NT2/D1 (cell line): ENCODE measurements around the gene FLNB.
A peak's percentile ranks its signal among the peaks of the same experiment; 100 is the strongest.

ENCODE experiments used
- DNase-seq: peaks from one replicate; pipeline ENCODE4 v3.0.0-alpha.2; 2011; ENCODE audit warnings: low read depth, low spot score
- H3K27me3 ChIP-seq: 2 replicates; pipeline ENCODE4 v1.6.0; 2011; ENCODE audit warnings: mild to moderate bottlenecking; ENCODE audit not compliant: insufficient read length, insufficient read depth
- H3K36me3 ChIP-seq: 2 replicates; pipeline ENCODE4 v1.6.1; 2011; ENCODE audit warnings: mild to moderate bottlenecking, low read length, mixed read lengths; ENCODE audit not compliant: insufficient read depth, insufficient read length
- H3K4me1 ChIP-seq: 2 replicates; pipeline ENCODE4 v1.5.1; 2011; ENCODE audit not compliant: insufficient read depth, insufficient read length
- H3K4me3 ChIP-seq: 2 replicates; pipeline ENCODE4 v1.5.1; 2011; ENCODE audit warnings: low read depth; ENCODE audit not compliant: insufficient read length
- H3K9ac ChIP-seq: 2 replicates; pipeline ENCODE4 v1.6.0; 2011; ENCODE audit warnings: low read depth; ENCODE audit not compliant: insufficient read length
- H3K9me3 ChIP-seq: 2 replicates; pipeline ENCODE4 v1.5.1; 2011; ENCODE audit warnings: mild to moderate bottlenecking, low read length; ENCODE audit not compliant: insufficient read depth
- SUZ12 ChIP-seq: IDR thresholded peaks from 2 replicates; pipeline ENCODE4 v1.6.1; 2011; ENCODE audit not compliant: insufficient read length, insufficient read depth; ENCODE audit errors: extremely low read depth
- YY1 ChIP-seq: IDR thresholded peaks from 2 replicates; pipeline ENCODE4 v1.6.1; 2011; ENCODE audit not compliant: insufficient read length, insufficient read depth
- ZNF274 ChIP-seq: IDR thresholded peaks from 2 replicates; pipeline ENCODE4 v1.6.1; 2011; ENCODE audit warnings: mild to moderate bottlenecking, low read depth, low read length

Gene FLNB

DNA sequence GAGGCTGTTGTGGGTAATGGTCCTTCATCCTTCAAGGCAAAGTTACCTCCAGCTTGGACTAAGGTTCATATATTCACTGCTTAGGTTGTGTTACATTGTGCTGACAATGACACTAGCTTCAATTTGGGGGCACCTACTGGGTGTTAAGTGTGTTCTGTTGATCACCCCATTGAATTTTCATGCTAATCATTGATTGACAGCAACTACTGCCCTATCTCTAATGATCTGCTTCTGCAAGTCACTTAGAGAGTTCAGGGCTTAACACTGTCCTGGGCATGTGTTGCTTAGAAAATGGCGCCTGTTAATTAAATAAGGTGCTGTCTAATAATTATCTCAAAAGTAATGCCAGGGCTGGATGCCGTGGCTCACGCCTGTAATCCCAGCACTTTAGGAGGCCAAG is 3.4 kb downstream of the FLNB start:
- TF ChIP-seq SUZ12 (no peak), ZNF274 (no peak), YY1 (no peak)
- H3K9me3 ChIP-seq: no peaks in the 10 kb centered on the region
- H3K9ac ChIP-seq: no peak overlapping the region
- no peaks in the 10 kb centered on the region for H3K27me3 ChIP-seq
- H3K4me3 ChIP-seq: no peak overlapping the region
- peaks cover 37% of the 10 kb centered on the region for H3K36me3 ChIP-seq
- H3K4me1 ChIP-seq: peaks cover 10% of the 10 kb centered on the region
- DNase-seq: no peak

DNA sequence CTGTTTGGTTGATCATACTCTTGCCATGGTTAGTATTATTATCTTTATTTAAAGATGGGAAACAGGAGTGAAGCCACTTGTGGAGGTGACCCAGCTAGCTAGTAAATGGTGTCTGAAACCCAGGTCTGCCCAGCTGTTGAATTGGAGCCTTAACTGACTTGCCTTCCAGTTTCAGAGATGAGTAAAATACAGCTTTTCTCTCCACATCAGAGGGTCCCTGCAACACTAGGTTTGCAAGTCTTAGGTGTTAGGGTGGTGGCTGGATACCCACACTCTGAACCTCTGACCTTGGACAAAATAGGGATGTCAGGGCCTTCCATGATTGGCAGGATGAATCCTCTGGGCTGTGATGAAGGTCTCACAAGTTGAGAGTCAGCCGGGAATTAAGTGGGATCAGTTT is 4.1 kb downstream of the FLNB start:
- peaks cover 10% of the 10 kb centered on the region for H3K4me1 ChIP-seq
- peaks cover 37% of the 10 kb centered on the region for H3K36me3 ChIP-seq
- no peaks in the 10 kb centered on the region for H3K27me3 ChIP-seq
- no peaks in the 10 kb centered on the region for H3K9me3 ChIP-seq
- H3K9ac ChIP-seq: no peak overlapping the region
- no peak overlapping the region for H3K4me3 ChIP-seq
- no peak for DNase-seq
- TF ChIP-seq YY1: no peak
- TF ChIP-seq ZNF274: no peak
- no peak for TF ChIP-seq SUZ12

DNA sequence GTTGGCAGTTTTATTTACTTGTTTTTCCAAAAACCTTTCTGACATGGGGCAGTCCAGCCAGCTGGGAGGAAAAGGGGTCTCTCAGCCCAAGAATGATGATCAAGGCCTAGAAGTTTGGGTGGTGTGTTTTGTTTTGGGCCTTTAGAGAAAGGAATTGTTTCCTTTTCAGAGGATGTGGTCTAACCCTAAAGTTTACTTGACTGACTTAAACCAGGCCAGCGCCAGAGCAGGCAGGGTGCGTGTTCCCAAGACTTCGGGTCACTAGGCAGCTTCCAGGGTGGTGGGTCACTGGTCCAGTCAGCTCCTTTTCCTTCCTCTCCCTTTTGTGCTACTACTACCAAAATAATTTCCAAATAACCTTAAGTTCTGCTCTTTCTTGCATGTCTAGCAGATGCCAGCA is 4.9 kb downstream of the FLNB start:
- H3K27me3 ChIP-seq: no peaks in the 10 kb centered on the region
- peaks cover 10% of the 10 kb centered on the region for H3K4me1 ChIP-seq
- no peak overlapping the region for H3K9ac ChIP-seq
- no peak for TF ChIP-seq YY1
- TF ChIP-seq SUZ12: no peak
- TF ChIP-seq ZNF274: no peak
- DNase-seq: no peak
- peaks cover 37% of the 10 kb centered on the region for H3K36me3 ChIP-seq
- no peaks in the 10 kb centered on the region for H3K9me3 ChIP-seq
- no peak overlapping the region for H3K4me3 ChIP-seq

DNA sequence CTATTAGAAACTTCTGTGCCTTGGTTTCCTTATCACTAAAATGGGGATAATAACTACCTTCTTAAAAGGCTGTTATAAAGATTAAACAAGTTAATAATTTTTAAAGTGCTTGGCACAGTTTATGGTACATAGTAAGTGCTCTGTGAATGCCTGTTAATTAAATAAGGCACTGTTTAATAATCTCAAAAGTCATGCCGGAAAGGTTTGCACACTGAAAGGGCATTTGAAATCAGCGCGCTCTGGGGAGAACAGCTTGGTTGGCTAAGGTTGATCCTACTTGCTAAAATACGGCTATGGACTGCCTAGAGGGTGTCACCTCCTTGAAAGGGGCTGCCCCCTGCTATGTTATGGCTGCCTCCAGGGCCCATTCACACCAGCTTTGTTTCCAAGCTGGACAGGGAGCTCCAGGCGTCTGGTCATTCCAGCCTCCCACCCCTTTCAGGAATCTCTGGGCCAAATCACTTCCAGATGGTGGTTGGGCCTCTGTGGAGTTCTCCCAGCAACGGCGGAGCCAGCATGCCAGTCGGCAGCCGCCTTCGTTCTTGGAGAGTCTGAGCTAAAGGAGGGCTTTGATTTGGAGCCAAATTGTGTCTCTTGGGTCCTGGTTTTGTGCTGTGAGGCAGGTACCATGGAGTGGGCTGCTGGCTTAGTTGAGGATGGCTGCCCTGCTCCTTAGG is 5.9 kb downstream of the FLNB start:
- H3K27me3 ChIP-seq: no peaks in the 10 kb centered on the region
- peaks cover 36% of the 10 kb centered on the region for H3K36me3 ChIP-seq
- H3K9me3 ChIP-seq: no peaks in the 10 kb centered on the region
- no peak for DNase-seq
- no peak overlapping the region for H3K9ac ChIP-seq
- no peak overlapping the region for H3K4me3 ChIP-seq
- no peak for TF ChIP-seq ZNF274
- no peak for TF ChIP-seq SUZ12
- peak; percentile 9 for TF ChIP-seq YY1
- peaks cover 10% of the 10 kb centered on the region for H3K4me1 ChIP-seq

DNA sequence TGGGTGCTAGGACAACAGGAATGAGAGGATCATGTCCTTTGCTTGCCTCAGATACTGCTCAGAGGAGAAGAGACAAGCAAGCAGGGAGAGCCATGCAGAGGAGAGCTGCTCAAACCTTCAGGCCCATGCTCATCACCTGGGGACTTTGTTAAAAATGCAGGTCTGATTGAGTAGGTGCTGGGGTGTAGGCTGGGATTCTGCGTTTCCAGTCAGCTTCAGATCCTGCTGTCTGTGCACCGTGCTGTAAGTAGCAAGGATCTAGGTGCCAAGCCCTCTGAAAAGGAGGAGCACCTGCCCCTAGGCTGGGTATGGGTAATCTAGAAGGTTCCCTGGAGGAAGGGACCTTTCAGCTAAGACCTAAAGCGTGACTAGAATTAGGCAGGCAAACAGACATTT is 7.3 kb downstream of the FLNB start:
- DNase-seq: no peak
- Histone ChIP-seq H3K9me3 (no peaks in the 10 kb centered on the region), H3K4me1 (peaks cover 16% of the 10 kb centered on the region), H3K27me3 (no peaks in the 10 kb centered on the region), H3K36me3 (peaks cover 30% of the 10 kb centered on the region), H3K4me3 (no peak overlapping the region), H3K9ac (no peak overlapping the region)
- no peak for TF ChIP-seq YY1
- TF ChIP-seq SUZ12: no peak
- TF ChIP-seq ZNF274: no peak

DNA sequence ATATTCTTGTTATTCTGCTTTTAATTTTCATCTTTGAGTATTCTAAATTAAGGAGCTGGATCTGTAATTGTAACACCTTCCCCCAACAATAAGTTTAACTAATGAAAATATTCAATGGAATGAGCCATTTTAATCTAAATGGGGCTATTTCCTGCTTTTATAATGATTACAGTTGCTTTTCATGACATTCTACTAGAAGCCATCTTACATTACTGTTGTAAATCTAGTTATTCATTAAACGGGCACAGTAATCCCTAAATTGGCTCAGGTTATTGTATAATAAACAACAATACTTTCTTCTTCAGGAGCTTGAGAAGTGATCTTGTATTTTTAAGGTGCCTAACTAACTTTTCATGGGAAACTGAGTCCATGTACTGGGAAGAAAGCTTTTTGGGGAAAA is 8.5 kb downstream of the FLNB start:
- no peaks in the 10 kb centered on the region for H3K27me3 ChIP-seq
- peaks cover 18% of the 10 kb centered on the region for H3K4me1 ChIP-seq
- H3K4me3 ChIP-seq: no peak overlapping the region
- no peak overlapping the region for H3K9ac ChIP-seq
- H3K9me3 ChIP-seq: no peaks in the 10 kb centered on the region
- H3K36me3 ChIP-seq: peaks cover 20% of the 10 kb centered on the region
- no peak for DNase-seq
- TF ChIP-seq ZNF274 (no peak), YY1 (no peak), SUZ12 (no peak)

DNA sequence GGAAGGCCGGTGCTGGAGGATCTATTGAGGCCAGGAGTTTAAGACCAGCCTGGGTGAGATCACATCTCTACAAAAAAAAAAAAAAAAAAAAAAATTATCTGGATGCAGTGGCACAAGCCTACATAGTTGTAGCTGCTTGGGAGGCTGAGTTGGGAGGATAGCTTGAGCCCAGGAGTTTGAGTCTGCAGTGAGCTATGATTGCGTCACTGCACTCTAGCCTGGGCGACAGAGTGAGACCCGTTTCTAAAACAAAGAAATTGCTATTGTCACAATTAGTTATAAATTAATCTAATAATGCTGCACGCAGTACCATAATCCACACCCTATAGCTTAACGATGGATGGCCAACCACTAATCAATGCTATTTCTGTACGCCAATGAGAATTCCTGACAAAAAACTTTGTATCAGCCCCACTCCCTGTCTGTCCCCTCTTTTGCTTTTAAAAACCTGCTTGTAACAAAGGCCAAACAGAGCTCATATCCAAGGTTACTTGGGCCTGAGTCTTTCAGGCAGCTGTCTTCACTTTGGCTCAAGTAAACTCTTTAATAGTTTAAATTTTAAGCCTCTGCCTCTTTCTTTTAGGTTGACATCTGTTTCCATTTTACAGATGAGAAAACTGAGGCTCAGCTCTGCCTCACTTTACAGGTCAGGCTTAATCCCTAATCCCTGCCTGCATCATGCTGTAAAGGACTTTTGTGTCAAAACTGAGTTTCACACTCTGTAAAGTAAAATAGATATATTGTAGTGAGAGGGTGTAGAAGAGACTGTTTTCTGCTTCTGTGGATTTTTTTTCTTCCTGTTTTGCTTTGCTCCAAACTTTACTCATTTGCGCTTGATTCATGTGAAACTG is 10.9 kb downstream of the FLNB start:
- peaks cover 22% of the 10 kb centered on the region for H3K36me3 ChIP-seq
- no peak for DNase-seq
- no peaks in the 10 kb centered on the region for H3K27me3 ChIP-seq
- peaks cover 19% of the 10 kb centered on the region for H3K4me1 ChIP-seq
- TF ChIP-seq YY1: no peak
- no peak for TF ChIP-seq ZNF274
- no peak for TF ChIP-seq SUZ12
- H3K9me3 ChIP-seq: no peaks in the 10 kb centered on the region
- H3K4me3 ChIP-seq: no peak overlapping the region
- H3K9ac ChIP-seq: no peak overlapping the region
